ENCODE results near the gene SUN1.

- TF ChIP-seq, protein P1, sequence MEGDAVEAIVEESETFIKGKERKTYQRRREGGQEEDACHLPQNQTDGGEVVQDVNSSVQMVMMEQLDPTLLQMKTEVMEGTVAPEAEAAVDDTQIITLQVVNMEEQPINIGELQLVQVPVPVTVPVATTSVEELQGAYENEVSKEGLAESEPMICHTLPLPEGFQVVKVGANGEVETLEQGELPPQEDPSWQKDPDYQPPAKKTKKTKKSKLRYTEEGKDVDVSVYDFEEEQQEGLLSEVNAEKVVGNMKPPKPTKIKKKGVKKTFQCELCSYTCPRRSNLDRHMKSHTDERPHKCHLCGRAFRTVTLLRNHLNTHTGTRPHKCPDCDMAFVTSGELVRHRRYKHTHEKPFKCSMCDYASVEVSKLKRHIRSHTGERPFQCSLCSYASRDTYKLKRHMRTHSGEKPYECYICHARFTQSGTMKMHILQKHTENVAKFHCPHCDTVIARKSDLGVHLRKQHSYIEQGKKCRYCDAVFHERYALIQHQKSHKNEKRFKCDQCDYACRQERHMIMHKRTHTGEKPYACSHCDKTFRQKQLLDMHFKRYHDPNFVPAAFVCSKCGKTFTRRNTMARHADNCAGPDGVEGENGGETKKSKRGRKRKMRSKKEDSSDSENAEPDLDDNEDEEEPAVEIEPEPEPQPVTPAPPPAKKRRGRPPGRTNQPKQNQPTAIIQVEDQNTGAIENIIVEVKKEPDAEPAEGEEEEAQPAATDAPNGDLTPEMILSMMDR (IDR thresholded peaks at IDR 0.05; ENCODE audit: extremely low read depth in 1 of 2, insufficient read depth in 1 of 2, low read depth in 1 of 2, low read length in 2 of 2): no peak
- no peak for TF ChIP-seq MAX (IDR thresholded peaks at IDR 0.05; ENCODE audit: insufficient read depth, insufficient read length)
Observed at GRCh38 chr7:823649-824048, 8.6 kb upstream of the SUN1 start.

Data from endothelial cell of umbilical vein (primary cell).